ENCODE measurements around the gene RNF146. TPM values are rescaled to one million over a fixed set of nuclear protein-coding genes. Genes with fewer than 3 reads are reported as not detected.

Gene RNF146
- total and polyA plus RNA-seq, 2 of the 13 experiments (the other 11 are each of a cell fraction or from before 2014, with no cell fraction given) = 18.8 to 27.6 TPM

GRCh38 chr6:127317388-127318128 lies 50.9 kb downstream of the RNF146 start:
- TF ChIP-seq ZNF530 (CRISPR knock-in tag; IDR thresholded peaks at IDR 0.05; ENCODE audit: low read depth) (no peak), SP4 (CRISPR knock-in tag; IDR thresholded peaks at IDR 0.05) (no peak), HOXA7 (CRISPR knock-in tag; IDR thresholded peaks at IDR 0.05) (no peak), SAFB2 (CRISPR knock-in tag; IDR thresholded peaks at IDR 0.05; ENCODE audit: borderline replicate concordance, low read depth) (no peak), ZIK1 (CRISPR knock-in tag; IDR thresholded peaks at IDR 0.05; ENCODE audit: borderline replicate concordance, low read depth) (no peak), JDP2 (CRISPR knock-in tag; IDR thresholded peaks at IDR 0.05; ENCODE audit: borderline replicate concordance) (no peak), ZNF136 (CRISPR knock-in tag; IDR thresholded peaks at IDR 0.05; ENCODE audit: low read depth) (no peak), ZNF329 (CRISPR knock-in tag; IDR thresholded peaks at IDR 0.05; ENCODE audit: low read depth) (no peak), ZNF446 (CRISPR knock-in tag; IDR thresholded peaks at IDR 0.05) (no peak), ZNF83 (CRISPR knock-in tag; IDR thresholded peaks at IDR 0.05; ENCODE audit: borderline replicate concordance) (no peak), HES4 (CRISPR knock-in tag; IDR thresholded peaks at IDR 0.05; ENCODE audit: borderline replicate concordance) (no peak)
- Histone ChIP-seq H3K36me3 (replicated peaks in 1 of 2; ENCODE audit: control insufficient read depth in 1 of 2, insufficient read depth in 2 of 2, low read length in 2 of 2) (peaks cover 14 to 52% of the 10 kb centered on the region in 2 experiments), H3K9ac (ENCODE audit: insufficient read depth, low read depth, low read length) (no peak overlapping the region), H3K27me3 (ENCODE audit: control insufficient read depth in 1 of 2, insufficient read depth in 2 of 2, low read length in 2 of 2) (no peaks in the 10 kb centered on the region), H3K27ac (ENCODE audit: extremely low read length, insufficient read depth, low read length) (no peak overlapping the region), H2AFZ (ENCODE audit: low read length) (no peak overlapping the region), H3K4me2 (ENCODE audit: low read depth, low read length) (no peak overlapping the region), H3K4me1 (ENCODE audit: insufficient read depth, low read length) (no peaks in the 10 kb centered on the region), H4K20me1 (ENCODE audit: insufficient read depth, low read length) (no peaks in the 10 kb centered on the region; the same call in 1 of the 2 replicates), H3K9me3 (ENCODE audit: low read length) (no peaks in the 10 kb centered on the region), H3K4me3 (replicated peaks in 1 of 3; ENCODE audit: insufficient read depth in 1 of 3, low read depth in 2 of 3, low read length in 3 of 3) (no peak overlapping the region), H3K79me2 (ENCODE audit: insufficient read depth, low read length) (no peaks in the 10 kb centered on the region)
- intact Hi-C loops (cut with micrococcal nuclease; ENCODE audit: unreplicated experiment) (no loop called here), in situ Hi-C loops (cut with HindIII; ENCODE audit: extremely low pct_ligation_motif_present, low pct_unique_long_range_greater_than_20kb) (no loop called here)
- FAIRE-seq (no peak), DNase-seq (ENCODE audit: low spot score) (no peak), ATAC-seq (no peak)
- BruUV-seq (replicated peaks) = no TSS peak
- CTCF ChIA-PET (ENCODE audit: low intra/inter-chr PET ratio, low total read pairs) = no interaction called here
- 80% methylated on average over 6 of the region's 6 CpGs for WGBS (ENCODE audit: low lambda C conversion rate)
- POLR2A ChIA-PET = no interaction called here
